Lower lobe of right lung (tissue), 2 donors: ENCODE results near the gene TCF7L2. TPM values are rescaled to one million over a fixed set of nuclear protein-coding genes. Genes with fewer than 3 reads are reported as not detected.

Experiments
- ATAC-seq, 2 donors: fragments of 200-7000 bp; cut with Tn5 transposase; one replicate each; pipeline ENCODE4 v1.9.1; 2020 to 2022; ENCODE audit warnings: mild to moderate bottlenecking in 2 of 2, moderate library complexity in 2 of 2
- DNase-seq: peaks from one replicate; pipeline ENCODE4 v3.0.0-alpha.2; 2020
- H3K27ac ChIP-seq: fragments of 200-600 bp; one replicate; pipeline ENCODE4 v1.8.0; 2022
- H3K27me3 ChIP-seq: fragments of 200-600 bp; one replicate; pipeline ENCODE4 v1.8.0; 2022; ENCODE audit warnings: low read depth
- H3K36me3 ChIP-seq: fragments of 200-600 bp; one replicate; pipeline ENCODE4 v1.8.0; 2022; ENCODE audit warnings: mild to moderate bottlenecking
- H3K4me1 ChIP-seq: fragments of 200-600 bp; one replicate; pipeline ENCODE4 v1.8.0; 2022
- H3K4me3 ChIP-seq: fragments of 200-600 bp; one replicate; pipeline ENCODE4 v1.8.0; 2022; ENCODE audit warnings: mild to moderate bottlenecking
- H3K9me3 ChIP-seq: fragments of 200-600 bp; one replicate; pipeline ENCODE4 v1.8.0; 2022
- intact Hi-C: fragments of 100-400 bp; cut with DNase I; formaldehyde crosslinking; loops from one replicate; pipeline ENCODE4 v1.11.0; 2022
- total RNA-seq: library from RNA; stranded (reverse); fragmentation: NEBNext Ultra II Directional; extraction: Animal tissue kit (Norgen Biotek cat#: 25700); gene quantifications from one replicate; pipeline ENCODE4 v1.2.1, GENCODE V29; 2021
- TF ChIP-seq, protein P1 (sequence below): fragments of 200-600 bp; IDR thresholded peaks from one replicate; pipeline ENCODE4 v1.8.0; 2022; ENCODE audit warnings: antibody characterized with exemption, mild to moderate bottlenecking
- donor health status: DM: no; HTN: yes; CAD: no; lungs with severe emphysema.

The TCF7L2 gene
- total RNA-seq, 1 donor from 2014 or later = 71.2 TPM

- no peaks in the 10 kb centered on the region for H3K4me1 ChIP-seq
- no peak overlapping the region for H3K27ac ChIP-seq
- intact Hi-C loops = no loop called here
- no peaks in the 10 kb centered on the region for H3K36me3 ChIP-seq
- H3K9me3 ChIP-seq = no peaks in the 10 kb centered on the region
- peak; percentile 57 to 69 for ATAC-seq
- DNase-seq = no peak
- no peaks in the 10 kb centered on the region for H3K27me3 ChIP-seq
- H3K4me3 ChIP-seq = no peak overlapping the region
- TF ChIP-seq, protein P1, sequence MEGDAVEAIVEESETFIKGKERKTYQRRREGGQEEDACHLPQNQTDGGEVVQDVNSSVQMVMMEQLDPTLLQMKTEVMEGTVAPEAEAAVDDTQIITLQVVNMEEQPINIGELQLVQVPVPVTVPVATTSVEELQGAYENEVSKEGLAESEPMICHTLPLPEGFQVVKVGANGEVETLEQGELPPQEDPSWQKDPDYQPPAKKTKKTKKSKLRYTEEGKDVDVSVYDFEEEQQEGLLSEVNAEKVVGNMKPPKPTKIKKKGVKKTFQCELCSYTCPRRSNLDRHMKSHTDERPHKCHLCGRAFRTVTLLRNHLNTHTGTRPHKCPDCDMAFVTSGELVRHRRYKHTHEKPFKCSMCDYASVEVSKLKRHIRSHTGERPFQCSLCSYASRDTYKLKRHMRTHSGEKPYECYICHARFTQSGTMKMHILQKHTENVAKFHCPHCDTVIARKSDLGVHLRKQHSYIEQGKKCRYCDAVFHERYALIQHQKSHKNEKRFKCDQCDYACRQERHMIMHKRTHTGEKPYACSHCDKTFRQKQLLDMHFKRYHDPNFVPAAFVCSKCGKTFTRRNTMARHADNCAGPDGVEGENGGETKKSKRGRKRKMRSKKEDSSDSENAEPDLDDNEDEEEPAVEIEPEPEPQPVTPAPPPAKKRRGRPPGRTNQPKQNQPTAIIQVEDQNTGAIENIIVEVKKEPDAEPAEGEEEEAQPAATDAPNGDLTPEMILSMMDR = no peak
These were observed 34.2 kb upstream of the TCF7L2 start for GRCh38 chr10:112915590-112916572.

GRCh38 chr10:112917681-112918080 lies 32.4 kb upstream of the TCF7L2 start:
- intact Hi-C loops = no loop called here
- TF ChIP-seq, protein P1 = no peak
- H3K36me3 ChIP-seq = no peaks in the 10 kb centered on the region
- no peaks in the 10 kb centered on the region for H3K27me3 ChIP-seq
- no peaks in the 10 kb centered on the region for H3K4me1 ChIP-seq
- ATAC-seq (no peak), DNase-seq (no peak)
- H3K4me3 ChIP-seq = no peak overlapping the region
- no peaks in the 10 kb centered on the region for H3K9me3 ChIP-seq
- no peak overlapping the region for H3K27ac ChIP-seq

GRCh38 chr10:112918771-112919170 lies 31.3 kb upstream of the TCF7L2 start:
- DNase-seq = no peak
- no peaks in the 10 kb centered on the region for H3K36me3 ChIP-seq
- ATAC-seq = no peak
- H3K4me1 ChIP-seq = no peaks in the 10 kb centered on the region
- intact Hi-C loops = no loop called here
- no peaks in the 10 kb centered on the region for H3K27me3 ChIP-seq
- no peaks in the 10 kb centered on the region for H3K9me3 ChIP-seq
- TF ChIP-seq, protein P1 = no peak
- no peak overlapping the region for H3K27ac ChIP-seq
- H3K4me3 ChIP-seq = no peak overlapping the region

GRCh38 chr10:112919721-112920120 lies 30.3 kb upstream of the TCF7L2 start:
- TF ChIP-seq, protein P1 = no peak
- no peak for DNase-seq

GRCh38 chr10:112926906-112927688 lies 22.9 kb upstream of the TCF7L2 start:
- Histone ChIP-seq H3K27ac (no peak overlapping the region), H3K27me3 (no peaks in the 10 kb centered on the region), H3K4me1 (no peaks in the 10 kb centered on the region), H3K36me3 (no peaks in the 10 kb centered on the region), H3K9me3 (no peaks in the 10 kb centered on the region), H3K4me3 (no peak overlapping the region)
- ATAC-seq (no peak), DNase-seq (no peak)
- intact Hi-C loops = no loop called here
- TF ChIP-seq, protein P1 = no peak

More at GRCh38 chr10:112919721-112920120, 30.3 kb upstream of the TCF7L2 start:
- no peak overlapping the region for H3K27ac ChIP-seq
- no peak overlapping the region for H3K4me3 ChIP-seq
- intact Hi-C loops = no loop called here
- no peaks in the 10 kb centered on the region for H3K4me1 ChIP-seq
- no peaks in the 10 kb centered on the region for H3K36me3 ChIP-seq
- ATAC-seq = no peak
- no peaks in the 10 kb centered on the region for H3K27me3 ChIP-seq
- no peaks in the 10 kb centered on the region for H3K9me3 ChIP-seq
